HG02981 (cell line): ENCODE results near the gene HDHD3.
"Not testable (repeated sequence)": the region's sequence is repeated elsewhere in the genome, so short reads cannot be mapped to it uniquely, and the experiment has no call there.

Experiments used
- ATAC-seq: cut with Tn5 transposase; IDR thresholded peaks from one replicate; pipeline ENCODE4 v1.9.1; 2021; ENCODE audit warnings: mild to moderate bottlenecking, moderate library complexity; ENCODE audit not compliant: unreplicated experiment

Gene HDHD3

GRCh38 chr9:113368348-113368981 lies 8.3 kb downstream of the HDHD3 start:
- ATAC-seq, result no peak

GRCh38 chr9:113365652-113366051 lies 11.1 kb downstream of the HDHD3 start:
- ATAC-seq, result not testable (repeated sequence)

DNA sequence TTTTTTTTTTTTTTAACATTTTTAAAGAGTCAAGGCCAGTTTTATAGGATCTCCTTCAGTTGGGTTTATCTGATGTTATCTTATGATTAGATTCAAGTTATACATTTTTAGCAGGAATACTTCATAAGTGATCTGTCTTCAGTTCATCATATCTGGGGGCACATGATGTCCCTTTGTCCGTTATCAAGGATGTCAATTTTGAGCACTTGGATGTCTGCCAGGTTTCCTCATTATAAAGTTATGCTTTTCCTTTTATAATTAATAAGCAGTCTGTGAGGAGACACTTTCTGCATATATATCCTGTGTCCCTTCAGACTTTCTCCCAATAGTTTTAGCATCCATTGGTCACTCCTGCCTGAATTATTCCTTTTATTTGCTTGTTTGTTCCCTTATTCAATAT lies 11.8 kb downstream of the HDHD3 start:
- no peak for ATAC-seq

- ATAC-seq, result no peak
Observed at GRCh38 chr9:113363336-113363735, 13.4 kb downstream of the HDHD3 start.

GRCh38 chr9:113361304-113362018 lies 15.3 kb downstream of the HDHD3 start:
- ATAC-seq, result no peak

DNA sequence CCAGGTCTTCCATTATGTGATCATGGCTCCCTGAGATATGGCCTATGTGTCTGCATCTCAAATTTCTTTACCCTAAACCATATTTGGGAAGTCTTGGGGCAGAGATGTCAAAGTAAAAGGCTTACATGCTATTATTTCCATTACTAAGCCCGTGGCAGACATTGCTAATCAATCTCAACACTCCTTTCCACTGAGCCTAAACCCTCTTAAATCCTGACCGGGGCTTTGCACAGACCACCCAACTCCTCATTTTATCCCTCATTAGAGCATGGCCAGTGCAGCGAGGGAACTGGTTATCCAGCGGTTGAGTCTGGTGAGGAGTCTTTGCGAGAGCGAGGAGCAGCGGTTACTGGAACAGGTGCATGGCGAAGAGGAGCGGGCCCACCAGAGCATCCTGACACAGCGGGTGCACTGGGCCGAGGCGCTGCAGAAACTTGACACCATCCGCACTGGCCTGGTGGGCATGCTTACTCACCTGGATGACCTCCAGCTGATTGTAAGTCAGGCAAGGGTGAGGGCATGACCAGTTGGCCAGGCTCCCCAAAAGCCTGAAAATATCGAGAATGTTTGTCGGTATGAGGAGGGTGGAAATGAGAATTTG lies 16.4 kb downstream of the HDHD3 start:
- no peak for ATAC-seq

GRCh38 chr9:113359385-113359784 lies 17.4 kb downstream of the HDHD3 start:
- no peak for ATAC-seq

DNA sequence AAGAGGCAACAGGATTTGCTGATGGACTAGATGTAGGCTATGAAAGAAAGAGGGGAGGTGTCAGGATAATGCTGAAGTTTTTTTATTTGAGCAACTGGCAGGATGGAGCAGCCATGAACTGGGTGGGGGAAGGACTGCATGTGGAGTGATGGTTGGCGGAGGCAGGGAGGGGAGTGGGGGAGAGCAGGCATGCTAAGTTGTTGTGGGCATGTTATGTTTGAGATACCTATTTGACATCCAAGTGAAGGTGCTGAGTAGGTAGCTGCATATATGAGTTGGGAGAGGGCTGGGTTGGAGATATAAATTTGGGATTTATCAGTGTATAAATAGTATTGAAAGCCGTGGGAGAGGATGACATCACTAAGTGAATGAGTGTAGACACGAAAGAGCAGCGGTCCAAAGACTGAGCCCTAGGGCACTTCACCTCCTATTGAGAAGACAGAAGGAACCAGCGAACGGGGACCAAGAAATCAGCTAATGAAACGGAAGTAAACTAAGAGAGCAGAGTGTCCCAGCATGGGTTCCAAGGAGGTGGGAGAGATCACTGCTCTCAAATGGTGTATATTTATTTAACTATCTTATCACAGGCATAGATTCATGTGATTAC lies 20.0 kb downstream of the HDHD3 start:
- ATAC-seq, result no peak

- no peak for ATAC-seq
Observed at GRCh38 chr9:113355040-113355596, 21.7 kb downstream of the HDHD3 start.

- ATAC-seq, result no peak
Observed at GRCh38 chr9:113352411-113352810, 24.4 kb downstream of the HDHD3 start.

DNA sequence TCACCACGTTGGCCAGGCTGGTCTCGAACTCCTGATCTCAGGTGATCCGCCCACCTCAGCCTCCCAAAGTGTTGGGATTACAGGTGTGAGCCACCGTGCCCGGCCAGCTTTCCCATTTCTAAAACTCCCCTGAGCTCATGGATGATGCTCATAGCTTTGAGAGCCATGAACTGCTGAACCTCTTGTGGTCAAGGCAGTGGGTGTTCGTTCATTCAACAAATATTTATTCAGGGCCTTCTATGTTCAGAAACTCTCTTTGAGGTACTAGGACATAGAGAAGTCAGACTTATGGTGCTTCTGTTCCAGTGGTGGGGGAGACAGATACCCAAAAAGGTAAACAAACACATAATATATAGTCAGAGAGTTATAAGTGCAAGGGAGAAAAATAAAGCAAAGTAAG lies 24.8 kb downstream of the HDHD3 start:
- ATAC-seq, result no peak

DNA sequence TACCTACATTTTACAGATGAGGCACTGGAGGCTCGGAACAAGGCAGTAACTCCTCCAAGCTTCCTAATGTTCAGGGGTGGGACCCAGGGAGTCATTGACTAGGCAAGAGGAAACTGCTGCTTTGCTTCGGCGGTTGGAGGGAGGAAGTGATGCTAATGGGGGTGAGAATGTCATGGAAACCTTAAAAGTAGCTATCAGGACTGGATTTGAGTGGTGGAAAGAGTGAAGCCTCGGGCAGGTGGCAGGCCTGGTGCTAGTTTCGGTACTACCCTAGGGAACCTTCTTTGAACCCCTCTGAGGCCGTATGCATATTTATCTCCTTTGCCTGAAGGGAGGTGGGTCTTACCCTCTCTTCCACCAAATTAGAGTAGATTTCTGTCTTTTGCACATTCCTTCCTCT lies 25.8 kb downstream of the HDHD3 start:
- ATAC-seq, result no peak

- ATAC-seq, result no peak
Observed at GRCh38 chr9:113350107-113350661, 26.6 kb downstream of the HDHD3 start.

DNA sequence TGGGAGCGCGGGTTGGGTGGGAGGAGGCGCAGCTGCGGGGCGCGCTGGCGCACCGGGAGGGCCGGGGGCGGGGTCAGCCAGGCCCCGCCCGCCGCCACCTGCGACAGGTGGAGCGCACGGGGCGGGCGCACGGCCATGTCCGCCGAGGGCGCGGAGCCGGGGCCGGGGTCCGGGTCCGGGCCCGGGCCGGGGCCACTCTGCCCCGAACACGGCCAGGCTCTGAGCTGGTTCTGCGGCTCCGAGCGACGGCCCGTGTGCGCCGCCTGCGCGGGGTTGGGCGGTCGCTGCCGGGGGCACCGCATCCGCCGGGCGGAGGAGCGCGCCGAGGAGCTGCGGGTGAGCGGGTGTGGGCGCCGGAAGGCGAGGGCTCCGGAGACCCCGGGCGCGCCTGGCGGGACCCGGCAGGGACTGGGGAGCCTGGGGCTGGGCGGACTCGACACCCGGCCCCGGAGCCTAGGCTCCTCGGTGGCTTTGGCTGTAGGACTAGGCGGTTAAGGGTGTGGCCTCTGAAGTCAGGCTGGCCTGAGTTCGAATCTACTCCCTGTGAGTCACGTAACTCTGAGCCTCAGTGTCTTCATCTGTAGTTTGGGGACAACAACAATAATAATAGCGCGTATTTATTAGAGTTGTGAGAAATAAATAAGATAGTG lies 27.2 kb downstream of the HDHD3 start, which contains the start of gene BSPRY:
BSPRY (plus strand) TSS at position 97 of the 650 bp plus-strand sequence; CDS start at position 136, 39 bp downstream.
- ATAC-seq, result no peak

- ATAC-seq, result no peak
Observed at GRCh38 chr9:113349066-113349444, 27.7 kb downstream of the HDHD3 start.

GRCh38 chr9:113348437-113348836 lies 28.3 kb downstream of the HDHD3 start:
- ATAC-seq, result no peak

DNA sequence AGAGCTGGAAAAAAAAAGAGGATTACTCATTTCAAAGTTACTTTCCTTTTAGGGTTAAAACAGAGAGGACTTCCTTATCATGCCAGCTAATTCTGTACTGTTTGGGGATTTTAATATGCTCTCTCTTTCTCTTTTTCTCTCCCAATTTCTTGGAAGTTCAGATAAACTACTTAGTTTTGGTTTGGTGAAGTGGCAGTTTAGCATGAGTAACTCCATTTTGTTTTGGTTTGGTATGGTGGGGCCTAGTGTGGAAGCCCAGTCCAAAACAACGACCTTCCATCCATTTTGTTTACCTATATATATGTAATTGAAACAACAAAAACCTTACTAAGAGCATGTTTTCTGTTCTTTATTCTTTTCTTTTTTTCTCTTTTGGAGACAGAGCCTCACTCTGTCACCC lies 31.1 kb downstream of the HDHD3 start:
- no peak for ATAC-seq

DNA sequence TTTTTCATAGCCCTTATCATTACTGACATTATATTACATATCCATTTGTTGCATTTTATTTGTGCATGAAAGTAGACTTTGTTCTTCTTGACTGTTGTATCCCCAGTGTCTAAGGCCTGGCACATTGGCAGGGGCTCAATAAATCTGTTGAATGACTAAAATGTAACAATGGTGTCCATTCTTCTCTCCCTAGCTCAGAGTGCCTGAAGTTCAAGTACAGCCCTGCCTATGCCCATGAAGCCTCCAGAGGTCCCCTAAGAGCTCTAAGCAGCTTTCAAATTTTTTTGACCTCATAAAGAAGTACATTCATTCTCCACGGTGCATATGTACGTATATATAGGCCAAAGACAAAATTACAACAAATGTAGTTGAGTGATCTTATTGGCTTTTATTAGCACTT lies 31.6 kb downstream of the HDHD3 start:
- ATAC-seq, result no peak

GRCh38 chr9:113343732-113344231 lies 33.0 kb downstream of the HDHD3 start:
- no peak for ATAC-seq

GRCh38 chr9:113341712-113342410 lies 34.9 kb downstream of the HDHD3 start:
- ATAC-seq, result no peak
